HepG2 (cell line): Measurements from ENCODE around the gene HDHD3. TPM values are rescaled to one million over a fixed set of nuclear protein-coding genes. Genes with fewer than 3 reads are reported as not detected.

Experiments used
- FOXA3 ChIP-seq: IDR thresholded peaks from 2 replicates; pipeline ENCODE4 v1.6.1; 2016; ENCODE audit warnings: missing genetic modification reagents, missing compliant biosample characterization
- HOMEZ ChIP-seq: IDR thresholded peaks from 2 replicates; pipeline ENCODE4 v1.6.1; 2016; ENCODE audit warnings: low read depth
- MED13 ChIP-seq: sonication (generic); formaldehyde crosslinking; IDR thresholded peaks from 2 replicates; pipeline ENCODE4 v1.5.0; 2020; ENCODE audit warnings: missing genetic modification reagents
- MTA3 ChIP-seq: sonication (generic); formaldehyde crosslinking; IDR thresholded peaks from 2 replicates; pipeline ENCODE4 v1.4.0; 2020; ENCODE audit warnings: missing genetic modification reagents
- POGK ChIP-seq: sonication (generic); formaldehyde crosslinking; conservative IDR thresholded peaks from 2 replicates; pipeline ENCODE4 v1.8.0; 2022; ENCODE audit warnings: mild to moderate bottlenecking, moderate library complexity, missing genetic modification reagents
- PRDM10 ChIP-seq: sonication (generic); formaldehyde crosslinking; IDR thresholded peaks from 2 replicates; pipeline ENCODE4 v1.4.0; 2020; ENCODE audit warnings: low read depth, missing genetic modification reagents
- REXO4 ChIP-seq: sonication (generic); formaldehyde crosslinking; IDR thresholded peaks from 2 replicates; pipeline ENCODE4 v1.8.0; 2022; ENCODE audit warnings: missing genetic modification reagents, mild to moderate bottlenecking, borderline replicate concordance
- RFX1 ChIP-seq: fragments of 450-650 bp; IDR thresholded peaks from 2 replicates; pipeline ENCODE4 v1.6.1; 2017
- SAP130 ChIP-seq: IDR thresholded peaks from 2 replicates; pipeline ENCODE4 v1.6.1; 2016; ENCODE audit warnings: low read depth
- ZC3H4 ChIP-seq: sonication (generic); formaldehyde crosslinking; IDR thresholded peaks from 2 replicates; pipeline ENCODE4 v1.4.0; 2020; ENCODE audit warnings: missing genetic modification reagents, borderline replicate concordance
- ZKSCAN1 ChIP-seq: fragments of 150-350 bp; IDR thresholded peaks from 2 replicates; pipeline ENCODE4 v1.6.1; 2014; ENCODE audit warnings: low read length
- ZNF546 ChIP-seq: sonication (generic); formaldehyde crosslinking; conservative IDR thresholded peaks from 2 replicates; pipeline ENCODE4 v1.8.1; 2023; ENCODE audit warnings: mild to moderate bottlenecking, missing genetic modification reagents
- ZNF660 ChIP-seq: sonication (generic); formaldehyde crosslinking; IDR thresholded peaks from 2 replicates; pipeline ENCODE4 v1.5.1; 2020; ENCODE audit warnings: mild to moderate bottlenecking, low read depth, missing genetic modification reagents, borderline replicate concordance
- ZNF776 ChIP-seq: sonication (generic); formaldehyde crosslinking; IDR thresholded peaks from 2 replicates; pipeline ENCODE4 v1.4.0; 2020; ENCODE audit warnings: mild to moderate bottlenecking, missing genetic modification reagents
- ZNF777 ChIP-seq: sonication (generic); formaldehyde crosslinking; IDR thresholded peaks from 2 replicates; pipeline ENCODE4 v1.4.0; 2020; ENCODE audit warnings: missing genetic modification reagents
- ZNF781 ChIP-seq: sonication (generic); formaldehyde crosslinking; IDR thresholded peaks from 2 replicates; pipeline ENCODE4 v1.5.1; 2020; ENCODE audit warnings: borderline replicate concordance, mild to moderate bottlenecking, missing genetic modification reagents; ENCODE audit errors: not compliant biosample characterization
- ZNF83 ChIP-seq: sonication (generic); formaldehyde crosslinking; IDR thresholded peaks from 2 replicates; pipeline ENCODE4 v1.4.0; 2020; ENCODE audit warnings: missing genetic modification reagents, mild to moderate bottlenecking, borderline replicate concordance
- polyA plus RNA-seq, 8 experiments: library from polyadenylated mRNA; depleted of rRNA in 3 of 8; stranded (reverse) in 7 of 8; unstranded in 1 of 8; fragments of >200 nt; fragmentation: Illumina TruSeq in 4 of 8; extraction: Trizol in 4 of 8; gene quantifications; 2 replicates each; pipeline versions ENCODE4 v1.2.1 to v1.2.3, GENCODE V29; 2011 to 2016; ENCODE audit warnings: low read depth in 4 of 8, missing spikeins in 1 of 8, mixed read lengths in 1 of 8; ENCODE audit not compliant: insufficient read depth in 1 of 8
- total RNA-seq, 5 experiments: library from RNA; depleted of rRNA; stranded (reverse); fragments of >200 nt; fragmentation: Illumina TruSeq; extraction: Trizol; gene quantifications; 2 replicates each; pipeline ENCODE4 v1.2.3, GENCODE V29; 2016; ENCODE audit warnings: low read depth in 1 of 5
- TF ChIP-seq, protein P1 (sequence below): sonication (generic); formaldehyde crosslinking; IDR thresholded peaks from 2 replicates; pipeline ENCODE4 v1.4.0; 2020; ENCODE audit warnings: missing genetic modification reagents
- TF ChIP-seq, protein P2 (sequence below): sonication (generic); formaldehyde crosslinking; IDR thresholded peaks from 2 replicates; pipeline ENCODE4 v1.8.0; 2022; ENCODE audit warnings: missing genetic modification reagents, mild to moderate bottlenecking, inconsistent platforms, borderline replicate concordance

Gene HDHD3
- total and polyA plus RNA-seq, 2 of the 13 experiments (the other 11 are each of a cell fraction or from before 2014, with no cell fraction given) = 23.1 to 38.5 TPM

GRCh38 chr9:113387560-113388230 is 10.9 kb upstream of the HDHD3 start (continued):
- TF ChIP-seq HOMEZ (CRISPR knock-in tag) = 0 out of 2 replicates have a peak, but pooled peaks have one; percentile 26
- TF ChIP-seq ZNF781 (CRISPR knock-in tag) = no peak
- TF ChIP-seq POGK (CRISPR knock-in tag) = peak; percentile 72; the same call in 1 of the 2 replicates
- TF ChIP-seq, protein P1, sequence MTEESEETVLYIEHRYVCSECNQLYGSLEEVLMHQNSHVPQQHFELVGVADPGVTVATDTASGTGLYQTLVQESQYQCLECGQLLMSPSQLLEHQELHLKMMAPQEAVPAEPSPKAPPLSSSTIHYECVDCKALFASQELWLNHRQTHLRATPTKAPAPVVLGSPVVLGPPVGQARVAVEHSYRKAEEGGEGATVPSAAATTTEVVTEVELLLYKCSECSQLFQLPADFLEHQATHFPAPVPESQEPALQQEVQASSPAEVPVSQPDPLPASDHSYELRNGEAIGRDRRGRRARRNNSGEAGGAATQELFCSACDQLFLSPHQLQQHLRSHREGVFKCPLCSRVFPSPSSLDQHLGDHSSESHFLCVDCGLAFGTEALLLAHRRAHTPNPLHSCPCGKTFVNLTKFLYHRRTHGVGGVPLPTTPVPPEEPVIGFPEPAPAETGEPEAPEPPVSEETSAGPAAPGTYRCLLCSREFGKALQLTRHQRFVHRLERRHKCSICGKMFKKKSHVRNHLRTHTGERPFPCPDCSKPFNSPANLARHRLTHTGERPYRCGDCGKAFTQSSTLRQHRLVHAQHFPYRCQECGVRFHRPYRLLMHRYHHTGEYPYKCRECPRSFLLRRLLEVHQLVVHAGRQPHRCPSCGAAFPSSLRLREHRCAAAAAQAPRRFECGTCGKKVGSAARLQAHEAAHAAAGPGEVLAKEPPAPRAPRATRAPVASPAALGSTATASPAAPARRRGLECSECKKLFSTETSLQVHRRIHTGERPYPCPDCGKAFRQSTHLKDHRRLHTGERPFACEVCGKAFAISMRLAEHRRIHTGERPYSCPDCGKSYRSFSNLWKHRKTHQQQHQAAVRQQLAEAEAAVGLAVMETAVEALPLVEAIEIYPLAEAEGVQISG = peak; percentile 75; the same call in 1 of the 2 replicates
- no peak for TF ChIP-seq MED13 (CRISPR knock-in tag)
- no peak for TF ChIP-seq ZC3H4 (CRISPR knock-in tag)
- no peak for TF ChIP-seq RFX1
- no peak for TF ChIP-seq ZNF776 (CRISPR knock-in tag)
- TF ChIP-seq ZNF660 (CRISPR knock-in tag) = no peak
- no peak for TF ChIP-seq PRDM10
- no peak for TF ChIP-seq ZNF546 (CRISPR knock-in tag)
- TF ChIP-seq ZNF777 (CRISPR knock-in tag) = no peak
- TF ChIP-seq ZNF83 = no peak
- no peak for TF ChIP-seq REXO4 (CRISPR knock-in tag)
- no peak for TF ChIP-seq MTA3 (CRISPR knock-in tag)
- peak; percentile 83 for TF ChIP-seq SAP130 (CRISPR knock-in tag)
- peak; percentile 58 for TF ChIP-seq FOXA3 (CRISPR knock-in tag)
- TF ChIP-seq, protein P2, sequence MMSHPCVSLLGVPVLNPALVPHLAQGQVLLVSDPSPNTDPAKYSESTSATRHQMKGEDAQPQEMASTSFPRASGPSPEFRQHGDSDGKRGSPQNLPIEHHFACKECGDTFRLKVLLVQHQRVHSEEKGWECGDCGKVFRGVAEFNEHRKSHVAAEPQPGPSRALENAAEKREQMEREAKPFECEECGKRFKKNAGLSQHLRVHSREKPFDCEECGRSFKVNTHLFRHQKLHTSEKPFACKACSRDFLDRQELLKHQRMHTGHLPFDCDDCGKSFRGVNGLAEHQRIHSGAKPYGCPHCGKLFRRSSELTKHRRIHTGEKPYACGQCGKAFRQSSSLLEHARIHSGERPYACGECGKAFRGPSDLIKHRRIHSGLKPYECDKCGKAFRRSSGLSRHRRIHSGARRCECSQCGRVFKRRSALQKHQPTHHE (CRISPR knock-in tag) = no peak
- peak; percentile 40; the same call in 1 of the 2 replicates for TF ChIP-seq ZKSCAN1
